ENCODE measurements around the gene EXOC4.

DNA sequence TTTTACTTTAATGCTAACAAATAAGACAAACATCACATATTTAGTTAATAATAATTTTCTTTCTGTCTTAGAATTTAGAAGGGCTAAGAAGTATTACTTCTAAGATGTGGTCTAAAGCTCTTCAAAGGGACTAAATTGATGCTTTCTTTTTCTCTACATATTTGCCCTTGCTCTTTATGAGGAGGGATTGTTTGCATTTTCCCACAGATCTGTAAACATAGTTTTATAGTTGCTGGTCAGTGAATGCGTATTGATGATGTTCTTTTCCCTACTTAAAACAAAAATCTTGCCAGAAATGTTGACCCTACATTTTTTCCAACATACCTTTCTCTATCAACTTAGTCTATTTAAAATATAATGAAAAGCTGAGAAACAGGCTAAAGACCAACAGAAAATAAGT lies 501.8 kb downstream of the EXOC4 start:
- TF ChIP-seq POLR2AphosphoS5 (IDR thresholded peaks at IDR 0.05; ENCODE audit: borderline replicate concordance, low read depth, low read length) (no peak), EZH2 (IDR thresholded peaks at IDR 0.05) (no peak), FOXP2 (optimal IDR thresholded peaks at IDR 0.05; ENCODE audit: control extremely low read depth, extremely low read length, insufficient read depth) (no peak)

Measured in SK-N-MC (cell line).